Measurements from ENCODE around the gene SEPTIN1. TPM values are rescaled to one million over a fixed set of nuclear protein-coding genes. Genes with fewer than 3 reads are reported as not detected.
A peak's percentile ranks its signal among the peaks of the same experiment; 100 is the strongest.
"Not testable (repeated sequence)": the region's sequence is repeated elsewhere in the genome, so short reads cannot be mapped to it uniquely, and the experiment has no call there.

SEPTIN1 gene
- total and polyA plus RNA-seq, 2 experiments from 2014 or later, result 1.5 TPM; not detected in 1

GRCh38 chr16:30398661-30399434, 16.5 kb upstream of the SEPTIN1 start:
- TF ChIP-seq EZH2phosphoT487 (IDR thresholded peaks at IDR 0.05; ENCODE audit: low read depth, severe bottlenecking, unreplicated experiment) (no peak), CTCF (IDR thresholded peaks at IDR 0.05; ENCODE audit: poor library complexity) (no peak), EZH2 (IDR thresholded peaks at IDR 0.05; ENCODE audit: borderline replicate concordance) (no peak)
- Histone ChIP-seq H3K4me3 (no peak overlapping the region), H3K4me2 (no peak overlapping the region), H3K36me3 (replicated peaks; ENCODE audit: insufficient read depth, low read depth) (no peaks in the 10 kb centered on the region), H3K79me2 (peaks cover 19% of the 10 kb centered on the region), H3K27me3 (no peaks in the 10 kb centered on the region), H3K4me1 (ENCODE audit: insufficient read depth) (peaks cover 8% of the 10 kb centered on the region), H3K27ac (peak overlapping the region; percentile 87), H2AFZ (no peak overlapping the region), H4K20me1 (ENCODE audit: insufficient read depth, poor library complexity, severe bottlenecking) (no peaks in the 10 kb centered on the region), H3K9me3 (ENCODE audit: low read depth) (no peaks in the 10 kb centered on the region), H3K9me2 (replicated peaks; ENCODE audit: insufficient read depth) (no peaks in the 10 kb centered on the region)
- 92% methylated on average over 21 of the region's 23 CpGs for whole genome bisulfite sequencing (ENCODE audit: low lambda C conversion rate, missing lambda C conversion rate)
- no peak for DNase-seq (ENCODE audit: low spot score)

GRCh38 chr16:30397776-30398660, 15.7 kb upstream of the SEPTIN1 start:
- no peaks in the 10 kb centered on the region for H3K9me2 ChIP-seq (replicated peaks; ENCODE audit: insufficient read depth)
- H3K4me3 ChIP-seq, result no peak overlapping the region
- H3K79me2 ChIP-seq, result peaks cover 24% of the 10 kb centered on the region
- H2AFZ ChIP-seq, result no peak overlapping the region
- no peaks in the 10 kb centered on the region for H3K36me3 ChIP-seq (replicated peaks; ENCODE audit: insufficient read depth, low read depth)
- no peaks in the 10 kb centered on the region for H3K27me3 ChIP-seq
- DNase-seq (ENCODE audit: low spot score), result no peak
- H3K4me1 ChIP-seq (ENCODE audit: insufficient read depth), result peaks cover 10% of the 10 kb centered on the region
- H4K20me1 ChIP-seq (ENCODE audit: insufficient read depth, poor library complexity, severe bottlenecking), result no peaks in the 10 kb centered on the region
- no peak overlapping the region for H3K27ac ChIP-seq
- no peak for TF ChIP-seq CTCF (IDR thresholded peaks at IDR 0.05; ENCODE audit: poor library complexity)
- TF ChIP-seq EZH2 (IDR thresholded peaks at IDR 0.05; ENCODE audit: borderline replicate concordance), result no peak
- TF ChIP-seq EZH2phosphoT487 (IDR thresholded peaks at IDR 0.05; ENCODE audit: low read depth, severe bottlenecking, unreplicated experiment), result no peak
- WGBS (ENCODE audit: low lambda C conversion rate, missing lambda C conversion rate), result 95% methylated on average over 37 of the region's 42 CpGs
- H3K4me2 ChIP-seq, result no peak overlapping the region
- no peaks in the 10 kb centered on the region for H3K9me3 ChIP-seq (ENCODE audit: low read depth)

GRCh38 chr16:30397056-30397455, 14.7 kb upstream of the SEPTIN1 start:
- no peak for DNase-seq (ENCODE audit: low spot score)
- peak overlapping the region; percentile 92 for H3K4me2 ChIP-seq
- no peaks in the 10 kb centered on the region for H3K9me2 ChIP-seq (replicated peaks; ENCODE audit: insufficient read depth)
- TF ChIP-seq EZH2 (IDR thresholded peaks at IDR 0.05; ENCODE audit: borderline replicate concordance) (no peak), EZH2phosphoT487 (IDR thresholded peaks at IDR 0.05; ENCODE audit: low read depth, severe bottlenecking, unreplicated experiment) (no peak), CTCF (IDR thresholded peaks at IDR 0.05; ENCODE audit: poor library complexity) (no peak)
- H4K20me1 ChIP-seq (ENCODE audit: insufficient read depth, poor library complexity, severe bottlenecking), result no peaks in the 10 kb centered on the region
- H3K9me3 ChIP-seq (ENCODE audit: low read depth), result no peaks in the 10 kb centered on the region
- H3K27ac ChIP-seq, result peak overlapping the region; percentile 98
- H3K79me2 ChIP-seq, result peaks cover 24% of the 10 kb centered on the region
- H3K36me3 ChIP-seq (replicated peaks; ENCODE audit: insufficient read depth, low read depth), result no peaks in the 10 kb centered on the region
- WGBS (ENCODE audit: low lambda C conversion rate, missing lambda C conversion rate), result 85% methylated on average over 4 of the region's 4 CpGs
- H2AFZ ChIP-seq, result no peak overlapping the region
- no peak overlapping the region for H3K4me3 ChIP-seq
- H3K4me1 ChIP-seq (ENCODE audit: insufficient read depth), result peaks cover 10% of the 10 kb centered on the region
- no peaks in the 10 kb centered on the region for H3K27me3 ChIP-seq

GRCh38 chr16:30396627-30397026, 14.3 kb upstream of the SEPTIN1 start:
- Histone ChIP-seq H3K27ac (peak overlapping the region; percentile 98), H3K4me2 (peak overlapping the region; percentile 92), H3K79me2 (peaks cover 24% of the 10 kb centered on the region)
- not testable (repeated sequence) for H3K9me3 ChIP-seq (ENCODE audit: low read depth); H3K4me1 ChIP-seq (ENCODE audit: insufficient read depth); H3K27me3 ChIP-seq; H3K36me3 ChIP-seq (replicated peaks; ENCODE audit: insufficient read depth, low read depth); H4K20me1 ChIP-seq (ENCODE audit: insufficient read depth, poor library complexity, severe bottlenecking); H3K9me2 ChIP-seq (replicated peaks; ENCODE audit: insufficient read depth); H2AFZ ChIP-seq; DNase-seq (ENCODE audit: low spot score); H3K4me3 ChIP-seq
- 72% methylated on average over 4 of the region's 4 CpGs for WGBS (ENCODE audit: low lambda C conversion rate, missing lambda C conversion rate)
